A549 (cell line): ENCODE measurements around the gene MOV10L1.

Source experiments
- EHF ChIP-seq: fragments of 250-450 bp; sonication (Bioruptor Pico); IDR thresholded peaks from 2 replicates; pipeline ENCODE4 v1.5.0; 2020; ENCODE audit warnings: mild to moderate bottlenecking
- EP300 ChIP-seq, 2 experiments: fragments of >200 bp; sonication (Bioruptor Twin); formaldehyde crosslinking; IDR thresholded peaks; 2 replicates in 1 of 2; 3 replicates in 1 of 2; pipeline ENCODE4 v1.6.1; 2016 to 2017
- JUN ChIP-seq, 2 experiments: fragments of >200 bp; sonication (Bioruptor Twin); formaldehyde crosslinking; IDR thresholded peaks; 2 replicates in 1 of 2; 3 replicates in 1 of 2; pipeline ENCODE4 v1.6.1; 2016 to 2017
- PHF8 ChIP-seq: fragments of 200-600 bp; sonication (generic); IDR thresholded peaks from 2 replicates; pipeline ENCODE4 v1.6.1; 2016; ENCODE audit warnings: low read depth, mild to moderate bottlenecking, antibody characterized with exemption, moderate library complexity, borderline replicate concordance
- POLR2A ChIP-seq: IDR thresholded peaks from 2 replicates; pipeline ENCODE4 v1.6.1; 2012; ENCODE audit warnings: mild to moderate bottlenecking, low read length
- RAD21 ChIP-seq, 2 experiments: fragments of >200 bp in 1 of 2; sonication (Bioruptor Twin) in 1 of 2; formaldehyde crosslinking in 1 of 2; IDR thresholded peaks in 1 of 2; conservative IDR thresholded peaks in 1 of 2; 2 replicates in 1 of 2; 3 replicates in 1 of 2; pipeline ENCODE4 v1.6.1; 2012 to 2018; ENCODE audit warnings: inconsistent platforms in 1 of 2
- SMC3 ChIP-seq: fragments of >200 bp; sonication (Bioruptor Twin); formaldehyde crosslinking; IDR thresholded peaks from 3 replicates; pipeline ENCODE4 v1.6.1; 2018; ENCODE audit warnings: inconsistent platforms
- ZNF302 ChIP-seq: fragments of 250-450 bp; sonication (Bioruptor Pico); IDR thresholded peaks from 2 replicates; pipeline ENCODE4 v1.9.0; 2021; ENCODE audit warnings: inconsistent platforms, mild to moderate bottlenecking, moderate library complexity
- ZSCAN20 ChIP-seq: fragments of 250-450 bp; sonication (Bioruptor Pico); IDR thresholded peaks from 2 replicates; pipeline ENCODE4 v1.8.0; 2022; ENCODE audit warnings: mild to moderate bottlenecking, moderate library complexity
- TF ChIP-seq, protein P1 (sequence below): IDR thresholded peaks from 2 replicates; pipeline ENCODE4 v1.6.1; 2012
- TF ChIP-seq, protein P2 (sequence below): fragments of >200 bp; sonication (Bioruptor Twin); formaldehyde crosslinking; IDR thresholded peaks from 3 replicates; pipeline ENCODE4 v1.5.1; 2016
- TF ChIP-seq, protein P3 (sequence below): fragments of 450-650 bp; IDR thresholded peaks from 2 replicates; pipeline ENCODE4 v1.6.1; 2014; ENCODE audit warnings: antibody characterized with exemption
- TF ChIP-seq, protein P4 (sequence below): fragments of 200-600 bp; sonication (generic); IDR thresholded peaks from 2 replicates; pipeline ENCODE4 v1.6.1; 2016; ENCODE audit warnings: antibody characterized with exemption, mild to moderate bottlenecking, moderate library complexity

DNA sequence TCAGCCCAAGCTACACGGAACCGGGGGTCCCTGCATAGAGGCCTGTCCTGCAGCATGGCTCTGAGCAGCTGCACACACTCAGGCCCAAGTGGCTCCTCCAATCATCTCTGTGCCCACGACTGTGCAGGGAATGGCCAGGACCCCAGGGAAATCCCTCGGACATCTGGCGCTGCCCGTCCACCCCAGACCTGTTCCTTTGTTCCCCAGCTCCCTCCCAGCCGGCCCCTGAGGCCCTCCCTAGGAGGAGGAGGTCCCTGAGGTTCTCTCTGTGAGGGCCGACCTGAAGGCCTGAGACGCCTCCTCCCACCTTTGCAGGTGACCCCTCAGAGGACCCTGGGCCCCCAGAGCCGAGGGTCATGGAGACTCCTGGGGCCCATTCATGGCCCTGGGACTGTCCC, 5.7 kb upstream of the MOV10L1 start:
- TF ChIP-seq RAD21 (conservative IDR thresholded peaks at IDR 0.05 in 1 of 2, IDR thresholded peaks at IDR 0.05 in 1 of 2) (no peak), ZSCAN20 (no peak), POLR2A (no peak), PHF8 (no peak), ZNF302 (CRISPR knock-in tag) (no peak), SMC3 (no peak), EP300 (IDR thresholded peaks at IDR 0.05) (no peak), JUN (IDR thresholded peaks at IDR 0.05) (no peak), EHF (CRISPR knock-in tag) (no peak)
- TF ChIP-seq, protein P1, sequence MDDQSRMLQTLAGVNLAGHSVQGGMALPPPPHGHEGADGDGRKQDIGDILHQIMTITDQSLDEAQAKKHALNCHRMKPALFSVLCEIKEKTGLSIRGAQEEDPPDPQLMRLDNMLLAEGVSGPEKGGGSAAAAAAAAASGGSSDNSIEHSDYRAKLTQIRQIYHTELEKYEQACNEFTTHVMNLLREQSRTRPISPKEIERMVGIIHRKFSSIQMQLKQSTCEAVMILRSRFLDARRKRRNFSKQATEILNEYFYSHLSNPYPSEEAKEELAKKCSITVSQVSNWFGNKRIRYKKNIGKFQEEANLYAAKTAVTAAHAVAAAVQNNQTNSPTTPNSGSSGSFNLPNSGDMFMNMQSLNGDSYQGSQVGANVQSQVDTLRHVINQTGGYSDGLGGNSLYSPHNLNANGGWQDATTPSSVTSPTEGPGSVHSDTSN: no peak
- TF ChIP-seq, protein P2, sequence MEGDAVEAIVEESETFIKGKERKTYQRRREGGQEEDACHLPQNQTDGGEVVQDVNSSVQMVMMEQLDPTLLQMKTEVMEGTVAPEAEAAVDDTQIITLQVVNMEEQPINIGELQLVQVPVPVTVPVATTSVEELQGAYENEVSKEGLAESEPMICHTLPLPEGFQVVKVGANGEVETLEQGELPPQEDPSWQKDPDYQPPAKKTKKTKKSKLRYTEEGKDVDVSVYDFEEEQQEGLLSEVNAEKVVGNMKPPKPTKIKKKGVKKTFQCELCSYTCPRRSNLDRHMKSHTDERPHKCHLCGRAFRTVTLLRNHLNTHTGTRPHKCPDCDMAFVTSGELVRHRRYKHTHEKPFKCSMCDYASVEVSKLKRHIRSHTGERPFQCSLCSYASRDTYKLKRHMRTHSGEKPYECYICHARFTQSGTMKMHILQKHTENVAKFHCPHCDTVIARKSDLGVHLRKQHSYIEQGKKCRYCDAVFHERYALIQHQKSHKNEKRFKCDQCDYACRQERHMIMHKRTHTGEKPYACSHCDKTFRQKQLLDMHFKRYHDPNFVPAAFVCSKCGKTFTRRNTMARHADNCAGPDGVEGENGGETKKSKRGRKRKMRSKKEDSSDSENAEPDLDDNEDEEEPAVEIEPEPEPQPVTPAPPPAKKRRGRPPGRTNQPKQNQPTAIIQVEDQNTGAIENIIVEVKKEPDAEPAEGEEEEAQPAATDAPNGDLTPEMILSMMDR: no peak
- TF ChIP-seq, protein P3, sequence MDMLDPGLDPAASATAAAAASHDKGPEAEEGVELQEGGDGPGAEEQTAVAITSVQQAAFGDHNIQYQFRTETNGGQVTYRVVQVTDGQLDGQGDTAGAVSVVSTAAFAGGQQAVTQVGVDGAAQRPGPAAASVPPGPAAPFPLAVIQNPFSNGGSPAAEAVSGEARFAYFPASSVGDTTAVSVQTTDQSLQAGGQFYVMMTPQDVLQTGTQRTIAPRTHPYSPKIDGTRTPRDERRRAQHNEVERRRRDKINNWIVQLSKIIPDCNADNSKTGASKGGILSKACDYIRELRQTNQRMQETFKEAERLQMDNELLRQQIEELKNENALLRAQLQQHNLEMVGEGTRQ: no peak
- TF ChIP-seq, protein P4, sequence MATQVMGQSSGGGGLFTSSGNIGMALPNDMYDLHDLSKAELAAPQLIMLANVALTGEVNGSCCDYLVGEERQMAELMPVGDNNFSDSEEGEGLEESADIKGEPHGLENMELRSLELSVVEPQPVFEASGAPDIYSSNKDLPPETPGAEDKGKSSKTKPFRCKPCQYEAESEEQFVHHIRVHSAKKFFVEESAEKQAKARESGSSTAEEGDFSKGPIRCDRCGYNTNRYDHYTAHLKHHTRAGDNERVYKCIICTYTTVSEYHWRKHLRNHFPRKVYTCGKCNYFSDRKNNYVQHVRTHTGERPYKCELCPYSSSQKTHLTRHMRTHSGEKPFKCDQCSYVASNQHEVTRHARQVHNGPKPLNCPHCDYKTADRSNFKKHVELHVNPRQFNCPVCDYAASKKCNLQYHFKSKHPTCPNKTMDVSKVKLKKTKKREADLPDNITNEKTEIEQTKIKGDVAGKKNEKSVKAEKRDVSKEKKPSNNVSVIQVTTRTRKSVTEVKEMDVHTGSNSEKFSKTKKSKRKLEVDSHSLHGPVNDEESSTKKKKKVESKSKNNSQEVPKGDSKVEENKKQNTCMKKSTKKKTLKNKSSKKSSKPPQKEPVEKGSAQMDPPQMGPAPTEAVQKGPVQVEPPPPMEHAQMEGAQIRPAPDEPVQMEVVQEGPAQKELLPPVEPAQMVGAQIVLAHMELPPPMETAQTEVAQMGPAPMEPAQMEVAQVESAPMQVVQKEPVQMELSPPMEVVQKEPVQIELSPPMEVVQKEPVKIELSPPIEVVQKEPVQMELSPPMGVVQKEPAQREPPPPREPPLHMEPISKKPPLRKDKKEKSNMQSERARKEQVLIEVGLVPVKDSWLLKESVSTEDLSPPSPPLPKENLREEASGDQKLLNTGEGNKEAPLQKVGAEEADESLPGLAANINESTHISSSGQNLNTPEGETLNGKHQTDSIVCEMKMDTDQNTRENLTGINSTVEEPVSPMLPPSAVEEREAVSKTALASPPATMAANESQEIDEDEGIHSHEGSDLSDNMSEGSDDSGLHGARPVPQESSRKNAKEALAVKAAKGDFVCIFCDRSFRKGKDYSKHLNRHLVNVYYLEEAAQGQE: no peak
